Lower lobe of right lung (tissue), 2 donors: Measurements from ENCODE around the gene KIF15. TPM values are rescaled to one million over a fixed set of nuclear protein-coding genes. Genes with fewer than 3 reads are reported as not detected.

Source experiments
- ATAC-seq, 2 donors: fragments of 200-7000 bp; cut with Tn5 transposase; one replicate each; pipeline ENCODE4 v1.9.1; 2020 to 2022; ENCODE audit warnings: mild to moderate bottlenecking in 2 of 2, moderate library complexity in 2 of 2
- DNase-seq: peaks from one replicate; pipeline ENCODE4 v3.0.0-alpha.2; 2020
- H3K27ac ChIP-seq: fragments of 200-600 bp; one replicate; pipeline ENCODE4 v1.8.0; 2022
- H3K27me3 ChIP-seq: fragments of 200-600 bp; one replicate; pipeline ENCODE4 v1.8.0; 2022; ENCODE audit warnings: low read depth
- H3K36me3 ChIP-seq: fragments of 200-600 bp; one replicate; pipeline ENCODE4 v1.8.0; 2022; ENCODE audit warnings: mild to moderate bottlenecking
- H3K4me1 ChIP-seq: fragments of 200-600 bp; one replicate; pipeline ENCODE4 v1.8.0; 2022
- H3K4me3 ChIP-seq: fragments of 200-600 bp; one replicate; pipeline ENCODE4 v1.8.0; 2022; ENCODE audit warnings: mild to moderate bottlenecking
- H3K9me3 ChIP-seq: fragments of 200-600 bp; one replicate; pipeline ENCODE4 v1.8.0; 2022
- intact Hi-C: fragments of 100-400 bp; cut with DNase I; formaldehyde crosslinking; loops from one replicate; pipeline ENCODE4 v1.11.0; 2022
- total RNA-seq: library from RNA; stranded (reverse); fragmentation: NEBNext Ultra II Directional; extraction: Animal tissue kit (Norgen Biotek cat#: 25700); gene quantifications from one replicate; pipeline ENCODE4 v1.2.1, GENCODE V29; 2021
- TF ChIP-seq, protein P1 (sequence below): fragments of 200-600 bp; IDR thresholded peaks from one replicate; pipeline ENCODE4 v1.8.0; 2022; ENCODE audit warnings: antibody characterized with exemption, mild to moderate bottlenecking
- donor health status: DM: no; HTN: yes; CAD: no; lungs with severe emphysema.

Gene KIF15
- total RNA-seq, 1 donor from 2014 or later: 1.3 TPM

DNA sequence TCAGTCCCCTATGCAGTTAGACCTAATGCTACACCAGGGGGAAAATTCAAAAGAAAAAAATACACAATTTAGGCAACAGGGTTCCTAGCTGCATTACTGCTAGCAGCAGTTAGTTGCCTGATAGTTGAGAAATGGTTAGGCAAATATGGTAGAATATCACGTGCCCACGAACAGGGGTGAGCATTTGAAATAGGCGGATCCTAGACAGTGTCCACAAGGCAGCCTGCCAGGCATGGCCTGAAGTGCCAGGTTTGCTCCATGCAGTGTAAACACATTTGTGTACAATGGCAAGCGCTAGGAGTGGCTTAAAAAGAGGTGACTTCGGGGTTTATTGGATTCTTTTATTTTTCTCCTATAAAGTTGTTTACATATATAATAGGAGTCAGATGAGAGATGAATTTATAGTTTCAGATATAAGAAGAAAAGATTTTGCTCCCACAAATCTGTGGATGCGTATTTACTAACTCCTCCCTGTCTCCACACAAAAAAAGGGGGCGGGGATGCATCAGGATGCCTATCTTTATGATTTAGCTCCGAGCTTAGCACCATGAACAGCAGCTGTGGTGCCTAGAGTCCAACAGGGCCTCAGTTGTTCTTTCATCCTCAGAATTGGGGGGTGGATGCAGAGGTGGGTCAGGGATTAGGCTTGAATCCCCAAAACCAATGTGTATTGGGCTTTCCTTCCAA, 108.9 kb downstream of the KIF15 start:
- Histone ChIP-seq H3K4me3 (no peak overlapping the region), H3K27ac (no peak overlapping the region), H3K36me3 (no peaks in the 10 kb centered on the region), H3K27me3 (no peaks in the 10 kb centered on the region), H3K4me1 (no peaks in the 10 kb centered on the region), H3K9me3 (no peaks in the 10 kb centered on the region)
- TF ChIP-seq, protein P1, sequence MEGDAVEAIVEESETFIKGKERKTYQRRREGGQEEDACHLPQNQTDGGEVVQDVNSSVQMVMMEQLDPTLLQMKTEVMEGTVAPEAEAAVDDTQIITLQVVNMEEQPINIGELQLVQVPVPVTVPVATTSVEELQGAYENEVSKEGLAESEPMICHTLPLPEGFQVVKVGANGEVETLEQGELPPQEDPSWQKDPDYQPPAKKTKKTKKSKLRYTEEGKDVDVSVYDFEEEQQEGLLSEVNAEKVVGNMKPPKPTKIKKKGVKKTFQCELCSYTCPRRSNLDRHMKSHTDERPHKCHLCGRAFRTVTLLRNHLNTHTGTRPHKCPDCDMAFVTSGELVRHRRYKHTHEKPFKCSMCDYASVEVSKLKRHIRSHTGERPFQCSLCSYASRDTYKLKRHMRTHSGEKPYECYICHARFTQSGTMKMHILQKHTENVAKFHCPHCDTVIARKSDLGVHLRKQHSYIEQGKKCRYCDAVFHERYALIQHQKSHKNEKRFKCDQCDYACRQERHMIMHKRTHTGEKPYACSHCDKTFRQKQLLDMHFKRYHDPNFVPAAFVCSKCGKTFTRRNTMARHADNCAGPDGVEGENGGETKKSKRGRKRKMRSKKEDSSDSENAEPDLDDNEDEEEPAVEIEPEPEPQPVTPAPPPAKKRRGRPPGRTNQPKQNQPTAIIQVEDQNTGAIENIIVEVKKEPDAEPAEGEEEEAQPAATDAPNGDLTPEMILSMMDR: no peak
- DNase-seq (peak; percentile 80), ATAC-seq (peak; percentile 84 to 86)
- intact Hi-C loops: no loop called here

DNA sequence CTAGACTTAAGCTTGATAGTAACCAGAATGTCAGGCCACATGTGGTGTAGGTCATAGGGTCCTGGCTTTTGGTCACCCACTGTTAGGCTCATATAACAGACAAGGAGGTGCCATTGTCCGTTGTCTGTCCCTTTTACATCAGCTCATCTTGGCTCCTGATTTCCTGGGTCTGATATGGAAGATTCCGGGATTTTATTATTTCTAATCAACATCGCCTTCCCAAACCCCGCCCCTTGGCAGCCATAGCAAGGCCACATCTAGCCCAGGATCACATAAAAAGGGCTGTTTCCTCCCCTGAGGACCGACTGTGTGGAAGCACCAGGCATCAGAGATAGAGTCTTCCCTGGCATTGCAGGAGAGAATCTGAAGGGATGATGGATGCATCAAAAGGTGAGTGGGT, 112.7 kb downstream of the KIF15 start, which contains the start of gene TGM4:
Gene TGM4 (plus strand): TSS at position 301 of the 400 bp plus-strand sequence. CDS start 71 bp downstream, at position 372.
- Histone ChIP-seq H3K4me3 (no peak within 1 kb of the TSS), H3K36me3 (no peaks in the 10 kb centered on the region), H3K27me3 (no peaks in the 10 kb centered on the region), H3K4me1 (no peaks in the 10 kb centered on the region), H3K9me3 (no peaks in the 10 kb centered on the region), H3K27ac (no peak within 1 kb of the TSS)
- intact Hi-C loops: no loop called here
- DNase-seq: no peak
- no peak for ATAC-seq
- TF ChIP-seq, protein P1: no peak

DNA sequence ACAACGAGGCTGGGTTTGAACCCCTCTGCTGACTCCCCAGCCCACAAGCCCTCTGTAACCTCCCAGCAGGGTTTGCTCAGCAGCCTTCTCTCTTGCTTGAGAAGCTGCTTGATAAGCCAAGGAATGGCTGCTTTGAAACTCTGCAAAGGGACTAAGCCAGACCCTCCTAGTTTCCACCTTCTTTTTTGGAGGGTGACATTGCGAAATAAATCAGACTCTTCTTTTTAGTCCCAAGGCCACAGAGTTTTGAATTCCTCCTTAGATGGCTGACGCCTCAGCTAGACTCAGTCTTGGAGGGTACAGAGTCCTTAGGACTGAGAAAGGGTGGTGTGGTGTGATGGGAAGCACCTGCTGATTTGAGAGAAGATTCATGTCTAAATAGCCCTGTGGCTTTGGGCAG, 114.0 kb downstream of the KIF15 start:
- Histone ChIP-seq H3K4me1 (no peaks in the 10 kb centered on the region), H3K4me3 (no peak overlapping the region), H3K9me3 (no peaks in the 10 kb centered on the region), H3K36me3 (no peaks in the 10 kb centered on the region), H3K27me3 (no peaks in the 10 kb centered on the region), H3K27ac (no peak overlapping the region)
- DNase-seq: no peak
- no peak for ATAC-seq
- TF ChIP-seq, protein P1: no peak
- intact Hi-C loops: no loop called here

DNA sequence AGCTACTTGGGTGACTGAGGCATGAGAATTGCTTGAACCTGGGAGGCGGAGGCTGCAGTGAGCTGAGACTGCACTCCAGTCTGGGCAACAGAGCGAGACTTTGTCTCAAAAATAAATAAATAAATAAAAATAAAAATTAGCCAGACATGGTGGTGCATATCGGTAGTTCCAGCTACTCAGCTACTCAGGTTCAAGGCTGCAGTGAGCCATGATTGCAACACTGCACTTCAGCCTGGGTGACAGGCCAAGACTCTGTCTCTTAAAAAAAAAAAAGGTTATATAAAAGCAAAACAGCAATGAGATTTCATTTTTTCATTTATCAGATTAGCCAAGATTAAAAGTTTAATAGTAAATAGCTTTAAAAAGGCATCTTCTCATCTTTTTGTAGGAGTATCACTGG, 115.7 kb downstream of the KIF15 start:
- ATAC-seq (no peak), DNase-seq (no peak)
- Histone ChIP-seq H3K27ac (no peak overlapping the region), H3K36me3 (no peaks in the 10 kb centered on the region), H3K4me1 (no peaks in the 10 kb centered on the region), H3K4me3 (no peak overlapping the region), H3K9me3 (no peaks in the 10 kb centered on the region), H3K27me3 (no peaks in the 10 kb centered on the region)
- TF ChIP-seq, protein P1: no peak
- intact Hi-C loops: no loop called here

DNA sequence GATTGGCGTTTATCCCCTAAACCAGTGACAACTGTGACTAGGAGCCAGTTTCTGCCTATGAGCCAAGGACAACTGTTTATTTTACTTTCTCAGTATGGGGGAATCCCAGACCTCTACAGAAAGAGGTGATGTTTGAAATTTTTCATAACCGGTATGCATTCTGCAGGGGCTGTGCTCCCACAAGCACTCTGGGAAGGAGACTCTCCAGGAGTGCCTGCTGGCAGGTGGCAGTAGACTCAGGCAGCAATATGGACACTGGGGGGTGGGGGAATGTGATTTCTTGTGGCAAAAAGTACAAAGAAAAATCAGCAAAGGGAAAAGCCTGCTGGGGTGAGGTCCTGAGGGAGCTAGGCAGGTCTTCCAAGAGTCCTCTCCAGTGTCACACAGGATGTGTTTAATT, 118.7 kb downstream of the KIF15 start:
- H3K4me1 ChIP-seq: no peaks in the 10 kb centered on the region
- no peaks in the 10 kb centered on the region for H3K36me3 ChIP-seq
- intact Hi-C loops: no loop called here
- H3K27ac ChIP-seq: no peak overlapping the region
- no peak overlapping the region for H3K4me3 ChIP-seq
- no peaks in the 10 kb centered on the region for H3K9me3 ChIP-seq
- TF ChIP-seq, protein P1: no peak
- DNase-seq: no peak
- no peak for ATAC-seq
- no peaks in the 10 kb centered on the region for H3K27me3 ChIP-seq
